KOPT-K1 (cell line): ENCODE results near the gene GP1BB.

Experiments
- H3K27ac ChIP-seq: fragments of 200-600 bp; sonication (generic); 2 replicates; pipeline ENCODE4 v1.5.1; 2016; ENCODE audit warnings: antibody characterized with exemption, mild to moderate bottlenecking, low read depth, low read length; ENCODE audit not compliant: poor library complexity, severe bottlenecking
- H3K36me3 ChIP-seq: fragments of 200-600 bp; sonication (generic); 2 replicates; pipeline ENCODE4 v1.5.1; 2017; ENCODE audit warnings: antibody characterized with exemption, mild to moderate bottlenecking, low read length, moderate library complexity; ENCODE audit not compliant: insufficient read depth
- H3K9me3 ChIP-seq: fragments of 200-600 bp; sonication (generic); 2 replicates; pipeline ENCODE4 v1.5.1; 2017; ENCODE audit warnings: antibody characterized with exemption, low read length, mild to moderate bottlenecking; ENCODE audit not compliant: insufficient read depth, poor library complexity, severe bottlenecking

GP1BB gene

DNA sequence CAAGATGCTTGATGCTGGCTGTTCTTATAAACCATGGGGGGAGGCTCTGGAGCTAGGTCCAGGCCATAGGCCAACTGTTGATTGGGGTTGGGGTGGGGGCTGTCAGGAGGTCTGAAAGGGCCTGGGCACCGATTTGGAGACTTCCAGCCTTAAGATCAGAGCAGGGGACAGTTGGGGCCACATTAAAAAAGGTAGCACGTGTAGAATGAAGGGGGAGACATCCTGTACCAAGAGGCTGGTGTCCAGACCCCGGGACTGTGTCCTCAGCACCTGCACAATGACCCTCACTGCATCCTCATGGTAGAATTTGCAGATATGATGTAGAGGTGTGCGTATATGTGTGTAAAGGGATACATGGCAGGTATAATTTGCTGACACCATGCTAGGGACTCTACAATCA, 24.8 kb downstream of the GP1BB start:
- no peaks in the 10 kb centered on the region for H3K9me3 ChIP-seq
- no peaks in the 10 kb centered on the region for H3K36me3 ChIP-seq
- no peak overlapping the region for H3K27ac ChIP-seq

DNA sequence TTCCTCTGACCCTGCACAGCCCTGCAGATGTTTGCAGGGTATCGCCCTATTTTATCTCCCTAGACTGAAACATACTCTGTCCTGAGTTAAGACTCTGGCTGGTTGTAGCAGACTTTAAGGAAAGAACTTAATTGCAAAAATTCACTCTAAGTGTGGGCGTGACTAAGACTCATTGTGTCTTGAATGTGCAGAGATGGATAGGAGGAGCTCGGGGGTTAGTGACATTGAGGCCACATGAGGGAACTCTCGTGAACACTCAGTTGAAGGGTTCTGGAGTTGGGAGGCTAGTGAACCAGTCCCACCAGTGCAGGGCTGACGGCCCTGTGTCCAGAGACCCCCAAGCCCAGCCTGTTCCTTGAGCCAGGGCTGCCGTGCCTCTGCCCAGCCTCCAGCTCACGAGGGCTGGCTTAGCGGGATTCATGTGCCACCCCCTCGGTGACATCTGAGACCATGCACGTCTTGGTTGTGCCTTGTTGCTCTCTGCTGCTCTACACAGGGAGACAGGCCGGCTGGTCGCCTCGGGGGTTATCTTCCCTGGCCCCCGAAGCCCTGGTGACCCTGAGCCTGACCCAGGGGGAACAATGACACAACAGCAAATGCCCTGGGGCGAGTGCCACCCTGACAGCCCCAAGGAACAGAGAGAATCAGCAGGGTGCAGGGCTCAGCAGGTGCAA, 25.8 kb downstream of the GP1BB start:
- no peaks in the 10 kb centered on the region for H3K9me3 ChIP-seq
- no peak overlapping the region for H3K27ac ChIP-seq
- no peaks in the 10 kb centered on the region for H3K36me3 ChIP-seq

DNA sequence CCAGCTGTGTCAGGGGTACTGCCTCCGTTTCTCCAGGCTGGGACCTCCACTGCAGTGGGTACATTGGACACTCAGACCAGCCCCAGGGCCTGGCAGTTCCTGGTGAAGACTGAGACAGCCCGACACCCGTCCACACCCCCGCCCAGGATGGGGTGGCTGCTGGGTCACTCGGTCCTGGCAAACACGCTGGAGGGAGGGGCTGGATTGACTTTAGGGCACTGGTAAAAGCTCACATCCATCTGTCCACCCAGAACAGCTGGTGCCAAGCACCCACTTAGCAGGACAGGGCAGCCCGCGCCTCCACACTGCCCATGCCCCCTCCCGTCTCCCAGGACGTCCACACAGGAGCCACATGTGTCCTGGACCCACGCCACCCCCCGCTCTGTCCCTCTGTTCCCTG, 26.5 kb downstream of the GP1BB start:
- Histone ChIP-seq H3K27ac (no peak overlapping the region), H3K36me3 (no peaks in the 10 kb centered on the region), H3K9me3 (no peaks in the 10 kb centered on the region)

DNA sequence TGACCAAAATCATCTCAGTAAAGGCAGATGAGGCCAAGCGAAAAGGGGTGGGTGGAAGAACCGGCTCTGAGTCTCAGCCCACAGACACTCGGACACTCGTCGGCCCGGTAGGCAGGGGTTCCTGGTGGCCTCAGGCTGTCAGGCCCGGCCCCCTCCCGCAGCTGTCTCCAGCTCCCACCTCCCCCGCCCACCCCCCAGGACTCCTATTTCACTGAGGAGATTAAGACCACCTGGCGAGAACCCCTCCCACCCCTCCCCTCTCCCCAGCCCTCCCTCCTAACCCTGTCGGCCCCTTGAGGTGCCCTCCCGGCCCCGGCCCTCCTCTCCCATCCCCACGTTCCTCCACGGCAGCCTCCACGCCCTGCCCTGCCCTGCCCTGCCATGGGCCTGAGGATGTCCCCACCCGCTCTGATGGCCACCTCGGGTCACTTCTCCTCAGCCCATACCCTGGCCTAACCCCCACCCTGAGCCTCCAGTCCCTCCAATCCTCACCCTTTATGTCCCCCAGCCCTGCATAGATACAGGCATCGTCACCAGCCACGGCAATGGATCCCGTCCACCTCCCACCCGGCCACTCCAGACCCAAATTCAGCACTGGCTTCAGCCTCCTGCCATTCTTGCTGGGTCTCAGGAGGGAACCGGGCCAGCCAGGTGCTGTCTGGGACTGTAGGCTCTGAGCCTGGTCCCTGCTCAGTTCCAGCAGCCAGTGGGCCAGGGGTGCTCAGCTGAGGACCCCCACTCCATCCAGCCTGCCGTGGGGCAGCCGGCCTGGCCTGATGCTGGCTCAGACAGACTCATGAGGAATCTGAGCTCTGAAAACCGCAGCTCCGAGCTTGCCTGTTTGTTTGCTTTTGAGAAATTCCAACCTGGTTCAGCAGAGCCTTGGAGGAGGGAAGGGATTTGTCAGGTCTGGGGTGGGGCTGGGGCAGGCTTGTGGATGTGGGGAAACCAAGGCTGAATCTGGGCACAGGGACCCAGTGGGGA, 27.5 kb downstream of the GP1BB start:
- Histone ChIP-seq H3K9me3 (no peaks in the 10 kb centered on the region), H3K36me3 (no peaks in the 10 kb centered on the region), H3K27ac (no peak overlapping the region)

DNA sequence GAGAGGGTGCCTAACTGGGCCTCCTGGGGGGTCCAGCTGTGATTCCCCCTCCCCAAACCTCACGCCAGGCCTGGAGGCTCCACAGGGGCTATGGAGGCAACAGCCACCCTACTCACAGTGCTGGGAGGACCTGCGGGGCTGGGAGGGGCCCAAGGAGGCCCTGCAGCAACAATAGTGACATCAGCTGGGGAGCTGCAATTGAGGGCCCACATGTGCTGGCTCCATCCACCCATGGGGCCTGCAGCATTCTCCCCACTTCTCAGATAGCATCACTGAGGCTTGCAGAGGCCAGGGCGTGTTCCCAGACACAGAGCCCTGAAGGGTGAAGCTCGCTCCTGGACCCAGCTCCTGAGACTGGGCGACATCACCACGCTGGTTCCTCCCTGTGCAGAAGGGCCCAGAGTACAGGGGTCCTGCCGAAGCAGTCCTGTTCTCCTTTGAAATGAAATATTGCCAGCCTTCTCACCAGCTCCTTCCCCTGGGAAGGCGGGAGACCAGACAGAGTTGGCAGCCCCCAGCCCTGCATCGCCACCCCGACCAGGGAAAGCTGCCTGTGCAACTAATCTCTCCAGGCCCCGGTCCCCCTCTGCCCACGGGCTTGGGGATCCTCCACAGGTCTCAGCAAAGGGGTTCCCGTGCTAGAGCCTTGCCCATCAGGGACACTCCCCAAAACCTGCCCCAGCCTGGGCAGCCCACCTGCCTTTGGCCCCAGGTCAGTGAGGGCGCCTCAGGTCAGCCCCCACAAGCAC, 28.3 kb downstream of the GP1BB start:
- Histone ChIP-seq H3K27ac (no peak overlapping the region), H3K36me3 (no peaks in the 10 kb centered on the region), H3K9me3 (no peaks in the 10 kb centered on the region)

DNA sequence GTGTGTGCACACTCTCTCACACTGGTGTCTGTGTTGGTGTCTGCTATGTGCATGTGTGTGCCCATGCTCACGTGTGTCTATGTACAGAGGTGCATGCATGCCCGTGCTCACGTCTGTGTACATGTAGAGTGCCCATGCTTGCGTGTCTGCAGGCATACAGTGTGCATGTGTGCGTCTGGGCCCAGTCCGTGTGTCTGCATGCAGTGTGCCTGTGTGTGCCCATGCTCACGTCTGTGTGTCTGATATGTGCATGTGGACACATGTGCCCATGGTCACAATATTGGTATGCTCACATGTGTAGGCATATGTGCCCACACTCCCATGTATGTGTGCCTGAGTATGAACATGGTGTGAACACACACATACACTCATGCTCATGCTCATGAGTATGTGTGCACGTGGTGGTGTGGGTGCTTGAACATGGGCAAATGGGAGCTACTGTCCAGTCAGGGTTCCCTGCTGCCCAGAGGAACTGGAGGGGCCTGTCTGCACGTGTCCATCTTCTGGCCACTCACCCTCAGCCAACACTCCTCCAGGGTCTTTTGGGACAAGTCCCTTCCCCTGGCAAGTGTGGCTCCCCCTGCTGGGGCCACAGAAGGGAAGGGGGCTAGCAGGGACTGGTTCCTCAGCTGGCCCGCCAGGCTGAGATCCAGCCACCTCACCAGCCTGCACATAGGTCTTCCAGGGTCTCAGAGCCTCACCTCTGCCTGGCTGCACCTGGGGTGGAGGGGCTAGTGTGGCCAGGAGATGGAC, 29.9 kb downstream of the GP1BB start:
- Histone ChIP-seq H3K9me3 (no peaks in the 10 kb centered on the region), H3K36me3 (no peaks in the 10 kb centered on the region), H3K27ac (no peak overlapping the region)

DNA sequence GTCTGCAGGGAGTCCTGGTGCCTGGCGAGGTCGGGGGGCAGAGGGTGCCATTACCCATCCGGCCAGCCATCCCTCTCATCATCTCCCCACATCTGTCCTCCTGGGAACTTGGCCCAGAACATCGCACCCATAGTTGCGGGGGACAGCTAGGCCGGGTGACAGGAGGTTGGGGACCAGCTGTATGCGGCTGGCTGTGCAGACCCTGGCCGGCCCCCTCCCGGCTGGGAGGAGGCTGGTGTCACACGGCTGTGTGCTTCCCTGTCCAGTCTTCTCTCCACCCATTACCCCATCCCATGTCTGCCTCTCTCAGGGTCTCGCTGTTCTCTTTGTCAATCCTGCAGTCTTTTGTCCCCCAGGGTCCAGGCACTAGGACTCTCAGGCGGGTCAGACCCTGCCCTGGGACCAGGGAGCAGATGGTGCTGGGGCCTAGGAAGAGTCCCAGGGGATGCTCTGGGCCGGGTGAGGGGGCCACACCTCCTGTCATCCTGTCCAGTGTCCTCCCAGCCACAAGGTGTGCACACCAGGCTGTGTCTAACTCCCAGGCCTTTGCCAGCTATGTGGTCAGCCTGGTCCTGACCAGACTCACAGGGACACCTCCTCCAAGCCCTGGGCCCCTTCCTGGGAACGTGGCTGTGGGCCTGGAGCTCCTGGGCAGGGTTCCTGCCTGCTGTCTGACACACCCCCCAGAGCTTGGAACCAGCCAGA, 30.8 kb downstream of the GP1BB start:
- Histone ChIP-seq H3K9me3 (no peaks in the 10 kb centered on the region), H3K27ac (no peak overlapping the region), H3K36me3 (no peaks in the 10 kb centered on the region)

DNA sequence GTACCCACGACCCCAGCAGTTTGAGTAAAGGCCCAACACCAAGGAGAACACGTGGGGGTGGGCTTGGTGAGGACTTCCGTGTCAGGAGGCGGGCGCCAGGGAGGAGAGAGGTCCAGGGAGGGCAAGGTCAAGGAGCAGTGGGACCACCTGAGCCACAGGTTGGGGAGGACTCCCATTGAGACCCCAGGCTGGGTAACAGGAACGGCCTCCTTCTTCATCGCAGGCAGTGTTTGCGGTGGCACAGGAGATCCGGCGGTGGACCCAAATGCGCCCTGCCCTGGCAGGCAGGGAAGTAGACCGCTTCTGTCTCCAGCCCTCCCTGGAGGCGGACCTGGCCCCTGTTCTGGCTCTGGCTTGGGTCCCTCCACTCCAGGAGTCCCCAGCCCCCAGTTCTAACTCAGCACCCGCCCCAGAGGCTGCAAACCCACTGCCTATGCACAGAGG, 31.4 kb downstream of the GP1BB start:
- Histone ChIP-seq H3K27ac (no peak overlapping the region), H3K36me3 (no peaks in the 10 kb centered on the region), H3K9me3 (no peaks in the 10 kb centered on the region)

DNA sequence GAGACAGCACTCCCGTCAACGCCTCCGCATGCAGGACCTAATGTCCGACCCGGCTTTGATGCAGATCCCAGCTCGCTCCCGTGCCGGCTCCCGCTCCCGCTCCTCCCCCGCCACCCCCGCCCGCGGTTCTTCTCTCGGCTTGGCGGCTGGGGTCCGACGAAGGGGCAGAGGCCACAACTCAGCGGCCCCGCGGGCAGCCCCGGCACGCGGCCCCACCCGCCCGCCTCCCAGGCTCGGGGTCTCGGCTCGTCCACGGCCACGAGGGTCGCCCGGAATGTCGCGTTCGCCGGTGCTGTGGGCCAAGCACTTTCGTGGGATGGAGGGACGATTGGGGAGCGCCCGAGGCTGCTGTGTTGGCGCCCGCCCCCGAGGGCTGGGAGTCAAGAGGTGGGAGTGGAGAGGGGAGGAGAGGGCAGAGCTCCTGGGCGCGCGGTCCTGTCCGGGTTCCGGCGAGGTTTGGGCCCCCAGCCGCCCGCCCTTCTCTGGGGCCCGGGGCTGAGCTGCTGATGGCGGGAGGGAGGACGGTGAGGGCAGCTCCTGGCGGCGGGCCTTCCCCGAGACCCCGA, 31.9 kb downstream of the GP1BB start:
- Histone ChIP-seq H3K36me3 (no peaks in the 10 kb centered on the region), H3K9me3 (no peaks in the 10 kb centered on the region), H3K27ac (no peak overlapping the region)

DNA sequence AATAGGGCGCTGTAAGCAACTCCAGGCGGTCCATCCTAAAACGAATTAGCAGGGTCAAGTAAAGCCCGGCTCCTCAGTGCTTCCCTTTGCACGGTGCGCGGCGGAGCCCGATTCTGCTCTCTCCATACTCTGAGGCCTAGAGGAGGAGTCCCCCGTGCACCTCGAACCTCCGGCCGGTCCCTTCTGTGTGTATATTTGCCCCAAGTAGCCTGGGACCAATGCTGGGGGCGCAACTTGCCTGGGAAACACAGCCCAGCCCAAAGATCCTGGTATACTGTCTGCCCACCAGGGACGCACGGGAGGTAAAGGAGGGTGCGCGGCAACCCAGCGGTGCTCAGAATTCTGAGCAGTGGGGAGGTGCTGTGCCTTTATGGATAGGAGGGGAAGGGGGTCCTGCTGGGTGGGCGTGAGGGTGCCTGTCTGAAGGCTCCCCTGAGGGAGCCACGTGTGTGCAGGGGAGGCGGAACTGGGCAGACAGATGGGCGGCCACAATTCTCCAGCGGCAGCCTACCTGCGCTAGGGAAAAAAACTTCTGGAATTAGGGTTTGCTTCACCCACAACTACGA, 32.5 kb downstream of the GP1BB start:
- Histone ChIP-seq H3K27ac (no peak overlapping the region), H3K9me3 (no peaks in the 10 kb centered on the region), H3K36me3 (no peaks in the 10 kb centered on the region)

DNA sequence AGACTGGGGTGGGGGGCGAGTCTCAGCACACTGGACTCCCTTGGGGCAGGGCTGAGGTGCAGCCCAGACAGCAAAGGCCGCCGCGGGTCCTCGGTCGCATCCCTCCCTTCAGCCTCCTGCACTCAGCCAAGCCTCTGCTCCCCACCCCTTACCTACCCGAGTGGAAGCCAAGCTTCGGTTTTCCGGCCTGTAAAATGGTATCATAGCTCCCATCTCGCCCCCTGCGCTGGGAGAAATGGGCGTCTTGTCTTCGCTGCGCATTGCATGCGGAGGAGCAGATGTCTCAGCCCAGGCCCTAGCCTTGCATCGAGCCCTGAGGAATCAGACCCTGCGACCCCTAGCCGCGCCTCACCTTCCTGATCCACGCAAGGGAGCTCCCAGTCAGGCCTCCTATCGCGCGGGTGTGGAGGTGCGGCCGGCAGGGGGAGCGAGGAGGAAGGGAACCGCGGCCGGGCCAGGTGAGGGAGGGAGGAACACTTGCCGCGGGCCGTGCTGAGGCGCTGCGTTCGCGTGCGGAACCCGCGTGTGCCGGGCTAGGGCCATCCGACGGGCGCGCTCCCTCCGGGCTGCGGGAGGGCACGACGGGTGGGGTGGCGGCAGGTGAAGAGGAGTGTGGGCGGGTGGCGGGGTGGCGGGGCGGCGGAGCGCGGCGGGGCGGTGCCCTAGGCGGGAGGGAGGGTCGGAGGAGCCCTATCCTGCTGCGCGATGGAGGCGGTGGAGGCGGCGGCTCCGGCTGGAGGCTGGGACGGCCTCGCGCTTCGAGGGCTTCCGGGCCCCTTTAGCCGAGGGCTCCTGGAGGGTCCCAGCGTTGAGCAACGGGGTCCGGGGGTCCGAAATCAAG, 33.2 kb downstream of the GP1BB start:
- Histone ChIP-seq H3K36me3 (no peaks in the 10 kb centered on the region), H3K27ac (no peak overlapping the region), H3K9me3 (no peaks in the 10 kb centered on the region)

DNA sequence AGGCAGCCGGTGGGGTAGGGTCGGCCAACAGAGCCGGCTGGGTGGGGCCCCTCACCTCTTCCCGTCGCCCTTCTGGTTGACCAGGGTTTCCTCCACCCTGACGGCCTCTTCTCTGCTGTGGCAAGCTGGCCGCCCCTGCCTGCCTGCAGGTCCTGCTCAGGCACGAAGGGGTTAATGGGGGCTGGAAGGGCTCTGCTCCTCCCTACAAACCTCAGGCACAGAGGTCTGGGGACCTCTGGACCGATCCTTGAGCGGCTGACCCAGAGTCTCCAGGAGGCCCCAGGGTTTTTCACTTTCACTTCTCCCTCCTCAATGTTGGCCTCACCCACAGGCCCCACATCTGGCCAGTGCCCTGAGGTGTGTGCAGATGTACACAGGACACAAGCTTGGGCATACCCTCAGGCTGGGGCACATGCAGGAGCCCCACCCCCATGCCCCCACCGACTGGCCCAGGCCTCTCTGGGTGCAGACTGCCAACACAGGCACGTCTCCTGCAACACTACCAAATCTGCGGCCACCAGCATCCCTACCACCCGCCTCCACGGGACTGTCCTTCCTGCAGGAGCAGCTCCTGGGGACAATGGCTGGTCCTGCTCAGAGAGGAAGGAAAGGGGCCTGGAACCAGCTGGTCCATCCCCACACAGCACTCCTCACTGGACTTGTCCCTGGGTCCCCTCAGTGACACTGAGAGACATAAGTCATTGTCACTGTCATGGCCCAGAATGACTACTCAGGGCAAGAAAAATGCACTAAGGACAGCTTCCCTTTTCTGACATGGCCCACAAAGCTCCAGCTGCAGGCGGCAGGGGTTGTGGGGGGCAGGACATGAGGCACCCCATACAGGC, 34.0 kb downstream of the GP1BB start:
- H3K27ac ChIP-seq = no peak overlapping the region
- H3K36me3 ChIP-seq = no peaks in the 10 kb centered on the region
- H3K9me3 ChIP-seq = no peaks in the 10 kb centered on the region
